ENCODE data around the gene DYNC1I1.

The DYNC1I1 gene

DNA sequence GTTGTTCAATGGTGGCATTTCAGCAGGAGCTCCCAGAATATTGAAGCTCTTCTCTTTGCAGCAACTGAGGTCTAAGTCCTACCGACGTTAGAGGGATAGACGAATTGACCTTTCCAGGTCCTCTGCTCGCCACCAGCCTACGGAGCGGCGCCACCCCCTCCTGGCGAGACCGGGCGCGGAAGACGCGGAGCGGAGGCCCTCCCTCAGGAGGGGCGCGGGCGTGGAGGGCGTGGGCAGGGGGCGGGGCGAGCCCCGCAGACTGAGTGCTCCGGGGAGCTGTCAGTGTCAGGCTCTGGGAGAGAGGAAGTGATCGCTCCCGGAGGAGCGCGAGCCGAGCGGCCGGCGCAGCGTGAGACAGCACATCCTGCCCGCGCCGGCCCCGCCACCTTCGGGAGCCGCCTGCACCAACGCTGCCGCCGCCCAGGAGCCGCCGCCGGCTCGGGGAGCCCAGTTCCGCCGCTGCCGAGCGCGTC is at the start of gene DYNC1I1:
Gene DYNC1I1 (plus strand): TSS at position 257 of the 473 bp plus-strand sequence. CDS start 32,176 bp downstream, outside the sequence.
- DNase-seq, result peak in 1 of 6 experiments; percentile 1

DNA sequence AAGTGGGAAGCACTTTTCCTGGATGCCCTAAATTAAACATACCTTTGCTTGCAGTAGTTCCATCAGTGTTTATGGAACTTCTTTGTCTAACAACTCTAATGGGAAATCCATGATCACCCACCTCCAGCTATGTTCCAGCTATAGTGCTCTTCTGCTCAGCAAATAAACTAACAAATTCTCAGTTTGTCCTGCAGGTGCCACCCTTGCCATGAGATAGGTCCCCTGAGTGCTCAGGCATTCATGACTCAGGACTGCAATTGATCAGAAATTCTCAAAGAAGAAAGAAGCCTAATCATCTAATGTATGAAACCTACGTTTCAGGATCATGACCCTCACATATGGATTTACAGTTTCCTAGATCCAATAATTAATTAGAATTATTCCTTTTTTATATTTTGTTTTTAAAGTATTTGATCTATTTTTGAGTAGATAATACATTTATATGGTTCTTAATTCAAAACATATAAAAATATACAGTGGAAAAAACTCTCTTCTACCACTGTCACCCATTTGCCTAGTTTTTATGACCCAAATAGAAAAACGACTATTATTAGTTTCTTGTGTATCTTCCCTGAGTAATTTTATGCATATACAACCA is 48.7 kb upstream of the DYNC1I1 start:
- DNase-seq, result no peak

DNA sequence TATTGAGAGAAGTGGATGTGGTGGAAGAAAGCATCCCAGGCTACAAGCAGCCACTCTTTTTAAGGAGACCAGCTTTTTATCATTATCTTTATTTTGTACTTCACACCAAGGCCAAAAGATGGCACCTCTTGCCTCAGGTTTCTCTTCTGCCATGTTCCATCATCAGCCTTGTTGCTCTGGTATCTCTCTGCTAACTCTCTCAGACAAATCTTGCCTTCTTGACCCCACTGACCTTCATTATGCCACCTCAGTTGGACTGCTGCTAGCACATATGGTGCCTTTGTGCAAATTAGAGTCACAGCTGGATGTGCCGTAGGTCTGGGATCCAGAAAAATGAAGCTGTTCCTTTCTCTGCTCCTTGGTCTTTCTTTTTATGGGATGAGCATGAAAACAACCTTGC is 47.1 kb upstream of the DYNC1I1 start:
- DNase-seq, result peak in 1 of 6 experiments; percentile 1

DNA sequence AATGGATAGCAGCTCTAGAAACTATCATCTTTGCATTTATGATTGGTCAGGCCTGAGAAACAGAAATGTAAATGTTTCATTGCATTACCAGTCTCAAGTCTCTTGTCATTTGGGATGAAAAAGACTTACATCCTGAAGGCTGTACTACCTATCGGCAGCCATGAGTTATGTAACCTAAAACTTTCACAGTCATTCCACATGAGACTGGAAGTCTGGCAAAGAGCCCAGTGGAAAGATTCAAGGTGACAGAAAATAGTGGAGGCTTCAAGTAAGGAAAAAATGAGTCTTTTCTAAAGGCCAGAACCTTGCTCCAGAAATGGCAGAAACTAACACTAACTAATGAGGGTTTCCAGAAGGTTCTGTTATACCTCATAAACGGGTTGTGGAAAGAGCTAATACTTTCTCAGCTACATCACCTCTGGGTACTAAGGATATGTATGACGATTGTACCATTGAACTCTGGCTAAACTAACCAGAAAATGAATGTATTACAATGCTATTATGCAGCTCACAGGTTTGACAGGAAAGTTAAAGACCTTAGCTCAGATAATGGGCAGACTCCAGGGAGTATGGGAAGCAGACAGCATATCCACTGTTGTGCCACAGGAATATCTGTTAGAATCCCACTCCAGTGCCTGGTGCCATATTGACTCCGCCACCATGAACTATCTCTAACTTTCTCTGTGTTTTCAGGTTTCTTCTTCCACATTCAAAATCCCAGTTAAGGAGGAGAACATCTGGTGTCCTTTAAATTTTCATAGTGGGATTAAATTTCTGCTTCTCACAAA is 41.7 kb upstream of the DYNC1I1 start:
- DNase-seq, result no peak

DNA sequence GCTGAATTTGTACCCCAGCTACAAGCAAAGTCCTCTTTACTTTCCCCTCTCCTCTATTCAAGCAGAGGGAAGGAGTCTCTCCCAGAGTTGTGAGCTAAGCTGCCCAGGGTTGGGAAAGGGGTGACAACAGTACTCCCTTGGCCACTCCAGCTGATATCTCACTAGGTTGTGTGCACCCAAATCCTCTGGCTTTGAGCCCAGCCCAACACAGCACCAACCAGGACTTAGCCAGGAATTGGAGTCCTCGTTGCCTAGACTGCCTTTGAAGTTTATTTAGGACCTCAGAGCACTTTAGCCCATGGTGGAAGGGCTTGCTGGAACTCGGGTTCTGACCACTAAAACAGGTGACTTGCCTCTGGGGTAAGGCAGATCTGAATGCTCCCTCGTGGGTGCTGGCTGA is 35.7 kb upstream of the DYNC1I1 start:
- no peak for DNase-seq

DNA sequence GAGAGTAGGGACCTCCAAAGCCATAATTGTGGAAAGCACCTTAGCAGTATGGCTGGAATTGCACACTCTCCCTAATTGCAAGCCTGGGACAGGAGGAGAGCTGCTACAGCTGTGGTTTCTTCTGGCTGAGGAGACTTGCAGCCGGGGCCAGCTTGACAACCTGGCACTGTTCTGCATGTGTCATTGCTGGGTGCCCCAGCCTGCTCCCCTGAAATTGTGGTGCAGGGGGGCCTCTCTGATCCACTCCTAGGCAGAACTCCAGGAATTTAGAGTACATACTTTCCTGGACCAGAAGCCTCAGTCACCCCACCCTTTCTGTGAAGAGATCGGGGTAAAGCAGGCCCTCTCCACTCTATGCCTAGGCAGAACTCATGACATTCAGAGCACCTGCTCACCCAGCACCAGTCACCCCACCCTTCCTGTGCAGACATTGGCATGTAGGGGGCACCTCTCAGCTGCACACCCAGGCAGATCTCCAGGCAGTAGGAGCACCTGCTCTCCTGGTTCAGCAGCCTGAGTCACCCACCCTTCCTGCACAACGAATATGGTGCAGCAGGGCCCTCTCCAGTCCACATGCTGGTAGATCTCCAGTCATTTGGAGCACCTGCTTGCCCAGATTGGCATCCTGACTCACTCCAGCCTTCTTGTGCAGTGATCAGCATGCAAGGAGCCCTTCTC is 34.4 kb upstream of the DYNC1I1 start:
- DNase-seq, result no peak

DNA sequence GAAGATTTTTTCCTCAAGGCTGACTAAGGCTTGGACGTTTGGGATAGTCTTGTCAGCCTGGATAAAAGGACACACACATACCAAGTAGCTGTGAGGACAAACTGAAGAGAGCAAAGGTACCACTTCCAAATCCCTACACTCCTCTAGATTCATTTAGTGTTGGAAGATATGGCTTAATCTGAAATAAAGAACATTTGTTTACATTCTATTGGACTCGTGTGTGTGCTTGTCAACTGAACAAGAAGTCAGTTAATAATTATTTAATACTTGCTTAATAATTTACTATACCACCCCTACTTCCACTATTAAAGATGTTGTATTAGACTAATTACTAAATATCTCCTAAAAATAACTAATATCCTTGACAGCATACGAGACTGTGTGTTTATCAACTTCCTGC is 23.3 kb upstream of the DYNC1I1 start:
- no peak for DNase-seq

DNA sequence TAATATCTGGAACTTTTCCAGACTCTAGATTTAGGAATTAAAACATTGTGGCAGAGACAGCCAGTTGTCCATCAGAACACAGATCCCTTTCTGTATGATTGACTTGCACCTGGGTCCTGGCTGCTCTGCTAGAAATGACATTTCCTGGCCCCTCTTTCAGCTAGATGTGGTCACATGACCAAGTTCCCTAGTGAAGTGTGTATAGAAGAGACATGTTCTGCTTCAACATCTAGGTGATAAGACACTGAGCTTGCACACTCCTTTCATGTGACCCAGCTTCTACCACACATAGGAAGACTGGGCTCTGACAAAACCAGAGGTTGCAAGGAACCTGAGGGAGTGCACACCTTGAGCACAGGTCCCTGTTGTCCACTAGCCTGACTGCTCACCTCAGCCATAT is 22.8 kb upstream of the DYNC1I1 start:
- no peak for DNase-seq

DNA sequence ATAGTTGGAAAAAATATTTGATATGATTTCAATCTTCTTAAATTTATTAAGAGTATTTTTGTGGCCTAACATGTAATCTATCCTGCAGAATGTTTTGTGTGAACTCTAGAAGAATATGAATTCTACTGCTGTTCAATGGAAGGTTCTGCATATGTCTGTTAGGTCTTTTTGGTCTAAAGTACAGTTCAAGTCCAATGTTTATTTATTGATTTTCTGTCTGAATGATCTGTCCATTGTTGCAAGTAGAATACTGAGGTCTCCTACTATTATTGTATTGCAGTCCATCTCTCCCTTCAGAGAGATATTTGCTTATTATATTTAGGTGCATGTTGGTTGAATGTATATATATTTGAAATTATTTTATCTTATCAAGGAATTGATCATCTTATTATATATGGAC is 18.9 kb upstream of the DYNC1I1 start:
- no peak for DNase-seq

DNA sequence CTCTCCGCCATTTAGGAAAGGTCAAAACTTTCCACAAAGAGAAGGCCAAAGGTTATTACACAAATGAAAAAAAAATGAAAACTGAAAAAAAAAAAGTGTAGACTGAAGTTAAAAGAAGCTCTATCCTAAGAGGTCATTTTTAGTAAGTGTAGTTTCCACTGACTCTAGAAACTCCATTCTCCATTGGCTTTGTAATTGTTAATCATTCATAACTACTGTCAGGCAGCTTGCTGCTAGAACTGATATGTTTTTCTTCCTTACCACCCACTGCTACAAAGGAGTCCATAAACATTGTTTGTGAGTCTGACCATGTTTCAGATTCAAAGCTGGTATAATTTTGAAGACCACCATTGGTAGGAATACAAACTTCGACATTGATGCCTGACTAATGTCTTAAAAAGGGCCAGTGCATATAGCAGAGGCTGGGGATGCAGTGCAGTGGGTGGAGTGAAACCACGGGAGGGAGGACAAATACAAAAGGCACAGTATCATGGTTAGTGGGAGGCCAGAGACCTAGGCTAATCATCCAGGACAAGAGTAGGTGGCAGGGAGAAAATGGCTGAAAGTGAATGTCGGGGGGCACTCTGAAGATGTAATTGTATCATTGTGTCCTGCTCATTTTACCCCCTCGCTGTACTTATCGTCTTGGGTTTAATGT is 16.9 kb upstream of the DYNC1I1 start:
- no peak for DNase-seq

DNA sequence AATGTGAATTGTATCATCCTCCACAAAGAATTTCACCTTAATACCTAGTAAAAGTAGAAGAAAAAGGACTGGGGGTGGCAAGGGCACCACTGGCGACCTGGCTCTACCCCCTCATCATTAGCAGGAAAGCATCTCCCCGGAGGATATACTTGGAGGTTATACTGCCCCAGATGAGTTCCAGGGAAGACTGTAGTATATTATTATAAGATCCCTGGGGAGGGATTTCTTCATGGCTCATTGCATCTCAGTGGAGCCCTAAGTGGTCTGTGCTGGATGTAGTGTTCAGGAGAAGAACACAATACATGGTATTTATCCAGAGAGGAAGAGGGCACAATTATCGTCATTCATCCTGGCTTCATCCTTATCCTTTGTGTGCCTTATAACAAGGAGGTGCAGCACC is 14.2 kb upstream of the DYNC1I1 start:
- no peak for DNase-seq

DNA sequence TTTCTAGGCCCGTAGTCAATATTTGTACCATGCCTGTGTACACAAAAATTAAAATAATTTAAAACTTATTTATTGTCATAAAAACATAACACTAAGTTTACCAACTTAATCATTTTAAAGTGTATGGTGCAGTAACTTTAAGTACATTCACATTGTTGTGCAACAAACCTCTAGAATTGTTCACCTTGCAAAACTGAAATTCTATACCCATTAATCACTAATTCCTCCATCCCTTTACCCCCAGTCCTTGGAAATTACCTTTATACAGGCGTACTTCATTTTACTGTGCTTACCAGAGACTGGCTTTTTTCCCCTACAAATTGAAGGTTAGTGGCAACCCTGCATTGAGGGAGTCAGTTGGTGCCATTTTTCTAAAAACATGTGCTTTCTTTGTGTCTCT is 6.3 kb upstream of the DYNC1I1 start:
- DNase-seq, result no peak

DNA sequence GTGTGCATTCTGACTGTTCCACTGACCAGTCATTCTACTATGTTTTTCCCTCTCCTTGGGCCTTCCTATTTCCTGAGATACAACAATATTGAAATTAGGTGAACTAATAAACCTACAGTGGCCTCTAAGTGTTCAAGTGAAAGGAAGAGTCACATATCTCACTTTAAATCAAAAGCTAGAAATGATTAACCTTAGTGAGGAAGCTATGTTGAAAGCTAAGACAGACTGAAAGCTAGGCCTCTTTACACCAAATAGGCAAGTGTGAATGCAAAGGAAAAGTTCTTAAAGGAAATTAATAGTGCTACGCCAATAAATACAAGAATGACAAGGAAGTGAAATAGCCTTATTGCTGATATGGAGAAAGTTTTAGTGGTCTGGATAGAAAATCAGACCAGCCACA is 5.7 kb upstream of the DYNC1I1 start:
- no peak for DNase-seq

DNA sequence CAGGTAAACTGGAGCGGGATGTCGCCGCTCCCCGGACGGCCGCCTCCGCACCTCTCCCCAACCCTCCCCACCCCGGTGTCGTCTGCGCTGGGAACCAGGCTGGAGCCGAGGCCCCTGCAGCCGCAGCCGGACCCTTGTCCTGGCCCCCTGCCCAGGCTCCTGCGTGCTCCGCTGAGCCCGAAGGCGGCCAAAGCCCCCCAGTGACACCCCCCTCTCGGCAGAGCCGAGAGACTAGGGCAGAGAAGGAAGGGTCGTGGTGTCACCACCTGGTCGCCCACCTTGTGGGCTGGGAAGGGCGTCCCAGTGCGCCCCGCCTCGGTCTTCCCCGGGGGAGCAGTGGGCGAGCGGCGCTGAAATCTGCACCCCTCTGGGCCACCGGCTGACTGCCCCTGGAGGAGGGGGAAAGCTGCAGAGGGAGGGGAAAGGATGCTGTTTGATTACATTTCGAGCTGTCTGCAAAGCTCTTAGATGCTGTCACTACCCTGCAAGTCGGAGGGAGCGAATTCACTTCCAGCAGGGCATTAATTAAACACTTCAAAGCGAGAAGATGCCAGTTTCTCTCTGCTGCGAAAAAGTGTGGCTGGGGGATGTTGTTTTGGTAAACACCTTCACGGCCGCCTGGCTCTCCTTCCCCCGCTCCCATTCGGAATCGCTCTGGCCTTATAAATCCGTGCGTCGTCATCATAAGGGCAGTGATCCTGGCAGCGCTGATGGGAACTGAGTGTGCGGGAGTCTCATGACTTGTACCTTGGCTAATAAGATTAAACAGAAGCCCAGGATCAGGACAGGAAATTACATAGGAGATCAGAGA is 622 bp downstream of the DYNC1I1 start:
- no peak for DNase-seq

DNA sequence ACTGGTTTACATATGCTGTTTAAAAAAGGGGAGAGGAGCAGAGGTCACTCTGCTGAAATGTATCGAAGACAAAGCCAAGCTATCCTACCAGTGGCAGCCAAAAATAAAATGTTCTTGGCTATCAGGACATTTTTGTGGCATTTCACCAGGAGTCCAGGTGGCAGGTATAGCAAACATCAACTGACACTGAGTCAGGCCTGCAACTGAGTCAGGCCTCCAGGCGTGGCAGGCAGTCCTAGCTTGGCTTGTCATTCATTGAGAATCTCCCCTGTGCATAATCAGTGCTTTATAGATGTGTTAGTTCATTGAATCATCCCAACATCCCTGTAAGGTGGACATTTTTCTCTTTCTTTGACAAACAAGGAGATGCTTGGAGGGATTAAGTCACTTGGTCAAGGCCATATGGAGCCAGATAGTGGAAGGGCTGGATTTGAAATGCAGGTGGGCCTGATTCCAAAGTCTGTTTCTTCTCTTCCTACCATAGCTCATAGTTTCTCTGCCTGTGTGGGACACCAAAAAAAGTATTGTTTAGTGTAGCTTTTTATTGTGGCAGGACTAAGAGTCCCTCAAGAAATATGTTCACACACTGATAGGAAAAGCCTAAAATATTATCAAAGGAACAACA is 4.3 kb downstream of the DYNC1I1 start:
- DNase-seq, result no peak

DNA sequence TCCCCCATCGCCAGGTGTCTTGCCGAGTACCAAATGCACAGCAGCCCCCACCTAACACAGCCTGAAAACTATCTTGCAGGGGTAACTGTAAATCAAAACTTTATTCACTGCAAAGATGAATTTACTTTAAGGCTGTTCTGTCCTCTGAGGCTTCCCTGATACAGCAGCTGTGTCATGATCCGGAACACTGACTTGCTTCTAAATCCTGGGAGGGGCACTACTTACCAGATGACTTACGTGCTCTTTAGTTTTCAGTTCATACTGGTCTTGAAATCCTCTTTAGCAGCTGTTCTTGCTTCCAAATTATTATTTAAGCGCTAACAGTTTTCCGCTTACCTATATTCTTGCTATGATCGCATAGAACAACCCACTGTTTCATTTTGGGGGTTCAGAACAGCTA is 4.9 kb downstream of the DYNC1I1 start:
- no peak for DNase-seq

DNA sequence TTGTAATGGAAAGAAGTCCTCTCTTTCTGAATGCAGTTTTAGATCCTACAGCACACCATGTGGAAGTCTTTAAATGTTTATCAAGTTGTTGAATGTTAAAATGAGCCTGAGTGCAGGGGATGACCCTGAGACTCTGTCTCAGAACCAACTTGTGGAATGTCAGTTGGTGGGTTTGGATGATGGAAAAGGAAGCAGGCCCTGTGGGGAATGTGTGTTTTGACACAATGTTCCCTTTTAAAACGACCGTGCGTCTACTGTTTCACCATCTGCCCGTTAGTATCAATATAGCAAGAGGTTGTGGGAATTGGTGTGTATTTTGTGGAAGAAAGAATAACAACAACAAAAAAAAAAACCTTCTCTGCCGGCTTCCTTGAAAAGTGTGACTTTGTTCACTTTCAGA is 8.3 kb downstream of the DYNC1I1 start:
- DNase-seq, result no peak

DNA sequence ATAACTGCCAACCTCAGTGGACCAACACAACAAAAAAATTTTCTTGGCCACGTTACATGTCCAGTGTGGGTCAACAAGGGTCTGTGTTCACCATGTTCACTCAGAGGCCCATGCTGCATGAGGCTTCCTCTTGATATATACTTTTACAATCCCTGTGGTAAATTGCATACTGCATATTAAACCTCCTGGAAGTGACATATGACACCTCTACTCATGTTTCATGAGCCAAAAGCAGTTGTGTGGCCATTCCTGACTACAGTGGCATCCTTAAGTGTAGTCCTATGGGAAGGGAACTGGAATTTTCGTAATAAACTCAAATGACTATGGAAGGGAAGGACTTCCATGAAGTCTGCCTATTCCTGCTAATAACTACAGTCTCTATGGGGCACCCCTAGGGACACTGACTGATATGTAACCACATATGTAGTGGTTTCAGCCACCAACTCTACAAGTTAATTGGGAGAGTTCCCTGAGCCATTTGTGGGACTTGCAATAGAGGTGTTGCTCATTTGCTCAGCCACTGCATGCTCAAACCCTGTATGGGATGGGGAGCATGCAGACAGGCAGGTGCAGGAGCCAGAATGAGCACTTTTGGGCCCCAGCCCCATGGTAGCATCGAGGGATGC is 9.7 kb downstream of the DYNC1I1 start:
- no peak for DNase-seq

DNA sequence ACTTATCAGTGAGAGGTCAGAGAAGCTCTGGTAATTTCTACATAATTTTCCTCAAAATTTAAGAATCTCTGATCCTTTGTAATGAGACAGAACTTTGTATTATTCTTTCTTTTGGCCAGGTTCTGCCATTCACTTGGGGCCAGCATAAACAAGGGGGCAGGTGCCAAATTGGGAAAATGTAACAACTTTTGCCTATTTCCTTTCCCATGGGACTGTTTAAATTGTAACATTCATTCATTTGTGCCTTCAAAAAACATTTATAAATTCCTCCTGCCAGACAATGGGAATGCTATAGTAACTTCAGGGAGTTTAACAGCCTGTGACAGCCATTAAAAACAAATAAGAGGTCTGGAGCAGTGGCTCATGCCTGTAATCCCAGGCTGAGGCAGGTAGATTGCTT is 12.4 kb downstream of the DYNC1I1 start:
- no peak for DNase-seq

DNA sequence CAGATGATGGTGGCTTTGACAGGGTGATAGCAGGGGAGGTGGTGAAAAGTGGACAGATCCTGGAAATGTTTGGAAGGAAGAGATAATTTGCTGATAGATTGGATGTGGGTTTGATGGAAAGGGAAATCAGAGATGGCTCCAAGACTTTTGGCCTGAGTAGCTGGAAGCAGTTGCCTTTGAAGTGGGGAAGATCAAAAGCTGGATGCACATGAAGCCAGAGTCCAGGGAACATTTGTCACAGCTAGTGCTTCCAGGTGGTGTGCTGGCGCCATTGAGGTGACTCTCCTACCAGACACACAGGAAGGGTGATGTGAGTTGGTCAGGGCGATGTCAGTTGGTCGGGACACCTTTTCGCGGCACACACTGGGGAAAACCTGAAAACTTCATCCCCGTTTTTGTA is 15.9 kb downstream of the DYNC1I1 start:
- DNase-seq, result no peak

DNA sequence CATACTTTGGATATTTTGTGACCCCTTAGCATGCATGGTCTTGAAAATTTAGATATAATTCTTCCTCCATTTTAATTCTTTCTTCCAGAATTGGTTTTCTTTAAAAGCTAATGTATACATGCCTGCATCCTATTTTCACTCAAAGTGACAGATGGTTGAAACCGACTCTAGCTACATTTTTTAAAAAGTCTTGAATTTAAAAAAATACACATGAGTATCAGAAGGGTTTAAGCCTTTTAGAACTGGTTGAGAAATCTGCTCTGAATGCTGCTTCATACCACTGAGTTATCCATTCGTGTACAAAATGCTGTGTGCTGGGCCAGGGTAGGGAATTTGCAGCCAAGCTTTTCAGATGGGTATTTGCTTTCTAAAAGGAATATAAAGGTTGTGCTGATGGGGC is 16.5 kb downstream of the DYNC1I1 start:
- no peak for DNase-seq

DNA sequence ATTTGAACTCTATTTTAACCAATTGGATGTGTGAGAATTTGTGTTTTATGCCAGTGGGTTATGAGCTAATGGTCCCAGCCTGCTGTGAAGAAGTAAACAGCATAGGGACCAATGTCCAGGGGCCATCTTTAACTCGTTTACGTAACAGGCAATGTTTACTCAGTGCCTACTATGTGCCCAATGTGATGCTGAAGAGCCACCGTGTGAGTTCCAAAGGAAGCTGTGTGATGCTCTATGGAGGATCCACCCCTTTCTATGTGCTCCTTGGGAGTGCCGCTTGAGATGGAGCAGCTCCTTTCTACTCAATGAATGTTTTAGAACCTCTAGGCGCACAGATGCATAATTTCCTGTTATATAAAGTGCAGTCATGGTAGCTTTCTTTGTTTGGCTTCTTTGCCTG is 21.3 kb downstream of the DYNC1I1 start:
- no peak for DNase-seq

All from stimulated activated naive CD4-positive, alpha-beta T cell (primary cell).